ENCODE results near the gene SLC6A19. TPM values are rescaled to one million over a fixed set of nuclear protein-coding genes. Genes with fewer than 3 reads are reported as not detected.

Gene SLC6A19
- total RNA-seq, 1 experiment from 2014 or later: 0.29 TPM

DNA sequence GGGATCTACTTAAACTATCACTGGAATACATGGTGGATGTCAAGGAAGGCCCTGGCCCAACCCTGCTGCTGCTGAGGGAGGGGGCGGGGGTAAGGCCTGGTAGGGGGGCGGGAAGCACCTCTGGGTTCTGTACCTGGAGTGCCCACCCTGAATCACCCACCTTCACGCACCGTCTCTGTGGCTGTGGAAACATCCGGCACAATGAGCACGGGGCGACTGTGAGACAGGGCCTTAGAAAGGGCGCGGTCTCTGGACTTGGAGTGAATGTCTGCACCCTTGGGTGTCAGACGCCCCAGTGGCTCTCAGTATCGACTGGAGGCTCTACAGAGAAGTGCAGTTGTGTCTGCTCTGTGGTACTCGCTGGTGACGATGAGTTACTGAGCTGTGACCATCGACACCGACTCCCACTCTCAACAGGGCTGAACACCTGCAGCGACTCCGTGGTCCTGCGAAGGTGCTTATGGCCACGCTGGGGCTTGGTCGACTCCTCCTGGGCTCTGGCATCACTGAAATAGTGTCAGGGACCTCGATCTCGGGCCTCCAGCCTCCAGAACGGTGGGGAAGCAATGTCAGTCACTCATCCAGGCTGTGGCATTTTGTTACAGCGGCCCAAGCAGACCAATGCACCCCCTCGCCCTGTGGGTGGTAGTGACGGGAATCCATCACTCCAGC lies 25.5 kb upstream of the SLC6A19 start:
- Mint-ChIP-seq H3K27ac (ENCODE audit: unreplicated experiment) (no peak overlapping the region), H3K4me1 (ENCODE audit: low read depth, unreplicated experiment) (peaks cover 8% of the 10 kb centered on the region), H3K27me3 (ENCODE audit: insufficient read depth, unreplicated experiment) (no peaks in the 10 kb centered on the region), H3K9me3 (ENCODE audit: unreplicated experiment) (no peaks in the 10 kb centered on the region), H3K4me3 (ENCODE audit: unreplicated experiment) (no peak overlapping the region), H3K36me3 (ENCODE audit: insufficient read depth, unreplicated experiment) (no peaks in the 10 kb centered on the region)
- POLR2A ChIA-PET: no interaction called here
- H3K4me1 ChIP-seq: peaks cover 14% of the 10 kb centered on the region
- no peaks in the 10 kb centered on the region for H3K27me3 ChIP-seq (replicated peaks; ENCODE audit: control insufficient read depth, insufficient read depth, low read length)
- intact Hi-C loops (cut with micrococcal nuclease; ENCODE audit: unreplicated experiment): no loop called here
- no peaks in the 10 kb centered on the region for H3K9me3 ChIP-seq
- no peak overlapping the region for H3K4me3 ChIP-seq (ENCODE audit: low read depth, low read length)
- no TSS peak for BruUV-seq (replicated peaks)
- CTCF ChIA-PET: no interaction called here
- DNase-seq: no peak
- TF ChIP-seq, protein P1, sequence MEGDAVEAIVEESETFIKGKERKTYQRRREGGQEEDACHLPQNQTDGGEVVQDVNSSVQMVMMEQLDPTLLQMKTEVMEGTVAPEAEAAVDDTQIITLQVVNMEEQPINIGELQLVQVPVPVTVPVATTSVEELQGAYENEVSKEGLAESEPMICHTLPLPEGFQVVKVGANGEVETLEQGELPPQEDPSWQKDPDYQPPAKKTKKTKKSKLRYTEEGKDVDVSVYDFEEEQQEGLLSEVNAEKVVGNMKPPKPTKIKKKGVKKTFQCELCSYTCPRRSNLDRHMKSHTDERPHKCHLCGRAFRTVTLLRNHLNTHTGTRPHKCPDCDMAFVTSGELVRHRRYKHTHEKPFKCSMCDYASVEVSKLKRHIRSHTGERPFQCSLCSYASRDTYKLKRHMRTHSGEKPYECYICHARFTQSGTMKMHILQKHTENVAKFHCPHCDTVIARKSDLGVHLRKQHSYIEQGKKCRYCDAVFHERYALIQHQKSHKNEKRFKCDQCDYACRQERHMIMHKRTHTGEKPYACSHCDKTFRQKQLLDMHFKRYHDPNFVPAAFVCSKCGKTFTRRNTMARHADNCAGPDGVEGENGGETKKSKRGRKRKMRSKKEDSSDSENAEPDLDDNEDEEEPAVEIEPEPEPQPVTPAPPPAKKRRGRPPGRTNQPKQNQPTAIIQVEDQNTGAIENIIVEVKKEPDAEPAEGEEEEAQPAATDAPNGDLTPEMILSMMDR (IDR thresholded peaks at IDR 0.05; ENCODE audit: insufficient read depth in 1 of 2, low read depth in 1 of 2, low read length in 1 of 2, severe bottlenecking in 1 of 2, unreplicated experiment in 1 of 2): no peak
- H3K36me3 ChIP-seq (ENCODE audit: control insufficient read depth, insufficient read depth, low read length): no peaks in the 10 kb centered on the region

DNA sequence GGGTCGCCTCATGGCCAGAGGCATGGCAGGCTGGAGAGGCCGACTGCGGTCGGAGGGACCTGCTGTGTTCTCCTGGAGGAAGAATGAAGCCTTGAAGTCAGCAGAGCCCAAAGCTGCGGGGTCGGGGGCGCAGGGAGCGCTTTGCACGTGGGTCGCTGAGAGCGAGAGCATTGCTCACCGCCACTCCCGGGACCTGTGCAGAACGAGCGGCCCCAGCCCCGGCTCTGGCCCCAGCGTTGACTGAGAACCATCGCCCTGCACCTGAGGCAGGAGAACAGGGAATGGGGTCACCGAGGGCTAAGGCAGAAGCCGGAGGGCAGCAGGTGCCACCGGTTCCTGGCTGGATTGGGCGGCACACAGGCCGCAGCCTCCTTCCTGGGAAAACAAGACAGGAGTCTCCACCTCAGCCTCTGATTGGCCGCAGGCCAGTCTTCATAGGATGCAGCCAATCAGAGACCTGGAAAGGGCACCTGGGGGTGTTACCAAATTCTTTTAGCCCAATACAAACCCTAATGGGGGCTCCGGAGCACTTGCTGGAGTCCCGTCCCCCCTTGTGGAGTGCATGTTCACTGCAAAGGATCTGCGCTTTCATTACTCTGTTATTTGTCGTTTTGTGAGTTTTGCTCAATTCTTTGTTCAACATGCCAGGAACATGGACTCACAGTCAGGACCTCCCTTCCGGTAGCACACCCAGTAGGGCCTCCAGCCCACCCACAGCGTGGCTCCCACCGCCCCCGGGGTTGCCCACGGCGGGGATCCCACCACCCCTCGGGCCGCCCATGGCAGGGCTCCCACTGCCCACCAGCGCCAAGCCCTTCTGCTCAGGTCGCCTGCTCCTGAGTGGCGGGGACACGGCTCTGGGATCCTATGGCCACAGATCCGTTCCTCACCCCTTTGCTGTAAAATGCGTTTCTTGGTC lies 24.7 kb upstream of the SLC6A19 start:
- no peaks in the 10 kb centered on the region for H3K27me3 ChIP-seq (replicated peaks; ENCODE audit: control insufficient read depth, insufficient read depth, low read length)
- H3K4me3 Mint-ChIP-seq (ENCODE audit: unreplicated experiment): no peak overlapping the region

More for the DNA sequence above, 24.7 kb upstream of the SLC6A19 start:
- POLR2A ChIA-PET: no interaction called here
- TF ChIP-seq, protein P1 (IDR thresholded peaks at IDR 0.05; ENCODE audit: insufficient read depth in 1 of 2, low read depth in 1 of 2, low read length in 1 of 2, severe bottlenecking in 1 of 2, unreplicated experiment in 1 of 2): no peak
- H3K4me1 Mint-ChIP-seq (ENCODE audit: low read depth, unreplicated experiment): peaks cover 8% of the 10 kb centered on the region
- BruUV-seq (replicated peaks): no TSS peak
- no peak for DNase-seq
- Histone ChIP-seq H3K4me3 (ENCODE audit: low read depth, low read length) (no peak overlapping the region), H3K36me3 (ENCODE audit: control insufficient read depth, insufficient read depth, low read length) (no peaks in the 10 kb centered on the region), H3K9me3 (no peaks in the 10 kb centered on the region), H3K4me1 (peaks cover 22% of the 10 kb centered on the region)
- H3K36me3 Mint-ChIP-seq (ENCODE audit: insufficient read depth, unreplicated experiment): no peaks in the 10 kb centered on the region
- no peaks in the 10 kb centered on the region for H3K9me3 Mint-ChIP-seq (ENCODE audit: unreplicated experiment)
- no peak overlapping the region for H3K27ac Mint-ChIP-seq (ENCODE audit: unreplicated experiment)
- no peaks in the 10 kb centered on the region for H3K27me3 Mint-ChIP-seq (ENCODE audit: insufficient read depth, unreplicated experiment)
- intact Hi-C loops (cut with micrococcal nuclease; ENCODE audit: unreplicated experiment): no loop called here
- CTCF ChIA-PET: no interaction called here

Data from Caco-2 (cell line).